Measurements from ENCODE around the gene FMNL2.
"Not testable (repeated sequence)": the region's sequence is repeated elsewhere in the genome, so short reads cannot be mapped to it uniquely, and the experiment has no call there.

FMNL2 gene

DNA sequence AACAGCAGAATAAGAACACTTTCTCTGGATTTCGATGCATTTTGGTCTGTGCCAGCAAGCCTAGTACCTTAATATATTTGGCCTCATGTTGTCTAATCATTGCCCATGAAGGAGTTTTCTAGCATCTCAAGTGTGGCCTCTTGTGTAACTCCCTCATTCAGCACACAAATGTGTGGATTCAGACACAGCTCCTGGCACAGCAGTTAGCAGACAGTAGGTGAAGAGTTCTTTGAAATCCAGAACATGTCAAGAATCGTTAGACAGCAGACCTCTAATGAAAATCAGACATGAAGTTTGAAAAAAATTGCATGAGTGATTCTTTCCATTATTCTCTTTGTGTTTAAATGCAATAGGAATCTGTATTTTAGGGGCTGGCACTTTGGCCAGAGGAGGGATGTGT lies 177.0 kb downstream of the FMNL2 start:
- no peak for TF ChIP-seq CTCF (IDR thresholded peaks at IDR 0.05; ENCODE audit: control insufficient read depth, extremely low read depth, insufficient read depth)
- DNase-seq (ENCODE audit: low read depth), result no peak

DNA sequence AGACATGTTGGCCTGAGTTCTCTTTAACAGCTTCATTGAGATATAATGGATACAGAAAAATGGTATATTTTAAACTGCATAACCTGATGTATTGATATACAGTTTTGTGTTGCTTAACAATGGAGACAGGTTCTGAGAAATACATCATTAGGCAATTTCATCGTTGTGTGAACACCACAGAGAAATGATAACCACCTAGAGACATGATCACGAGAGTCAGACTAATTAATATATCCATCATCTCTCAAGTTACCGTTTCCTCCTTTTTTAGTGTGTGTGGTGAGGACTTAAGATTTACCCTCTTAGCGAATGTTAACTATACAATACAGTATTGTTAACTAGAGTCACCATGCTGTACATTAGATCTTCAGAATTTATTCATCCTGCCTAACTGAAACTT lies 178.1 kb downstream of the FMNL2 start:
- TF ChIP-seq CTCF (IDR thresholded peaks at IDR 0.05; ENCODE audit: control insufficient read depth, extremely low read depth, insufficient read depth), result no peak
- no peak for DNase-seq (ENCODE audit: low read depth)
- no peak overlapping the region for H3K4me3 ChIP-seq (ENCODE audit: low read depth, low read length)

More for the DNA sequence above, 177.0 kb downstream of the FMNL2 start:
- H3K4me3 ChIP-seq (ENCODE audit: low read depth, low read length), result no peak overlapping the region

DNA sequence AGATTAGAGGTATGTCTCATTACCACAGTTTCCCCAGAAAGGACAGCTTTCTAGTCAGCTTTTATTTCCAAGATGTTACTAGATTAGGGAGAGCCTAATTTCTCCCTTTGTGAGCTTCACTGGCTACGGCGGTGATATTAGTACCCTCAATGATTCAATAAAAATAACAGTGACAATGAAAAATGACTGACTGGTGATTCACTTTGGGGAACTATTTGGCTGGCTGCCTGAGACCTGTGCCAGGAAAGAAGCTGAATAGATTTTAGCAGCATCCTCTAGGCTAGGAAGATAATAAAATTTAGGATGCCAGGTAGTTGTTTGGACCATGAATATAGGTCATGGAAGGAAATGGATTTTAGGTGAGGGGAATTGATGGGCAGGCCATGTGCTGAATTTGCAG lies 178.7 kb downstream of the FMNL2 start:
- H3K4me3 ChIP-seq (ENCODE audit: low read depth, low read length), result no peak overlapping the region
- no peak for TF ChIP-seq CTCF (IDR thresholded peaks at IDR 0.05; ENCODE audit: control insufficient read depth, extremely low read depth, insufficient read depth)
- no peak for DNase-seq (ENCODE audit: low read depth)

GRCh38 chr2:152518034-152518433 lies 183.1 kb downstream of the FMNL2 start:
- no peak for TF ChIP-seq CTCF (IDR thresholded peaks at IDR 0.05; ENCODE audit: control insufficient read depth, extremely low read depth, insufficient read depth)
- no peak for DNase-seq (ENCODE audit: low read depth)
- no peak overlapping the region for H3K4me3 ChIP-seq (ENCODE audit: low read depth, low read length)

DNA sequence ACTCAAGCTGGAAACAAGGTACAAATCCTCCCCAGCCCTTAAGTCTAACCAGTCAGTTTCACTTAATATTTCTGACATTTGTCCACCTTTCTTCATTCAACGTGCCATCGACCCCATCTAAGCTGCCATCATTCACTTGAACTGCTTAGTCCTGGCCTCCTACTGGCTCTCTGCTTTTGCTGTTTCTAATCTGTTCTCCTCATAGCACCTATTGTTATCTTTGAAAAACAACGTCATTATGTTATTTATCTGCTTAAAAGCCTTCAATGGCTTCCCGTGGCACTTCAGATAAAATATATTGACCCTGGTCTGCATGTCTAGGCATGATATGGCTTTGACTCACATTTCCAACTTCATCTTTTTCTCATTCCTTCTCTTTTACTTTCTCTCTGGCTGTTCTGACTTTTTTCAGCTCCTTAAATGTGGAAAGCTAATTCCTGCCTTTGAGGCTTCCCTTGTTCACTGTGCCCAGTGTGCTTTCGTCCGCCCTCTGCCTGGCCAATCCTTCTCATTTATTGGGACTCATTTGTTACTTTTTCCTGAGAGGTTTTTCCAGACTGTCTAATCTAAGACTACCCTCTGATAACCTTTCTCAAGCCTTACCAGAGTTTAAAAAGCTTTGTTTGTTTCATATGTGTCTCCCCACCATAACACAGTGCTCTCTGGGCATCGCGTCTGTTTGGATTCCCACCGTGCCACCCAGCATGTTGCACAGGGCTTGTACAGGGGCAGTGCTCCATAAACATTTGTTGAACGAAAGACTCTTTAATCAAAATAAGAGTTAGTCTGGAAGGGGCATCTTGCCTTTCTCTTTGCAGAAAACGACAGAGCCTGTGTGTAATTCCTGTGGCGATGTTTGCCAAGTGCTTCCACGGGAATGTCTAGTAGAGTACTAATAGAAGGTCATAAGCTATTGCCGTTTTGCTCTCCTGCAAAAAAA lies 183.9 kb downstream of the FMNL2 start:
- no peak overlapping the region for H3K4me3 ChIP-seq (ENCODE audit: low read depth, low read length)
- no peak for TF ChIP-seq CTCF (IDR thresholded peaks at IDR 0.05; ENCODE audit: control insufficient read depth, extremely low read depth, insufficient read depth)
- no peak for DNase-seq (ENCODE audit: low read depth)

- H3K4me3 ChIP-seq (ENCODE audit: low read depth, low read length), result no peak overlapping the region
- TF ChIP-seq CTCF (IDR thresholded peaks at IDR 0.05; ENCODE audit: control insufficient read depth, extremely low read depth, insufficient read depth), result no peak
- DNase-seq (ENCODE audit: low read depth), result no peak
These were observed 184.6 kb downstream of the FMNL2 start for GRCh38 chr2:152519581-152519952.

GRCh38 chr2:152520759-152521158 lies 185.8 kb downstream of the FMNL2 start:
- no peak for DNase-seq (ENCODE audit: low read depth)
- no peak for TF ChIP-seq CTCF (IDR thresholded peaks at IDR 0.05; ENCODE audit: control insufficient read depth, extremely low read depth, insufficient read depth)
- no peak overlapping the region for H3K4me3 ChIP-seq (ENCODE audit: low read depth, low read length)

- H3K4me3 ChIP-seq (ENCODE audit: low read depth, low read length); DNase-seq (ENCODE audit: low read depth): not testable (repeated sequence)
These were observed 187.5 kb downstream of the FMNL2 start for GRCh38 chr2:152522446-152522845.

Data from LNCaP clone FGC (cell line).